ENCODE results near the gene FRMD4A. TPM values are rescaled to one million over a fixed set of nuclear protein-coding genes. Genes with fewer than 3 reads are reported as not detected.

The FRMD4A gene
- total and polyA plus RNA-seq, 7 donors: 3.0 to 27.8 (median 14.4) TPM

DNA sequence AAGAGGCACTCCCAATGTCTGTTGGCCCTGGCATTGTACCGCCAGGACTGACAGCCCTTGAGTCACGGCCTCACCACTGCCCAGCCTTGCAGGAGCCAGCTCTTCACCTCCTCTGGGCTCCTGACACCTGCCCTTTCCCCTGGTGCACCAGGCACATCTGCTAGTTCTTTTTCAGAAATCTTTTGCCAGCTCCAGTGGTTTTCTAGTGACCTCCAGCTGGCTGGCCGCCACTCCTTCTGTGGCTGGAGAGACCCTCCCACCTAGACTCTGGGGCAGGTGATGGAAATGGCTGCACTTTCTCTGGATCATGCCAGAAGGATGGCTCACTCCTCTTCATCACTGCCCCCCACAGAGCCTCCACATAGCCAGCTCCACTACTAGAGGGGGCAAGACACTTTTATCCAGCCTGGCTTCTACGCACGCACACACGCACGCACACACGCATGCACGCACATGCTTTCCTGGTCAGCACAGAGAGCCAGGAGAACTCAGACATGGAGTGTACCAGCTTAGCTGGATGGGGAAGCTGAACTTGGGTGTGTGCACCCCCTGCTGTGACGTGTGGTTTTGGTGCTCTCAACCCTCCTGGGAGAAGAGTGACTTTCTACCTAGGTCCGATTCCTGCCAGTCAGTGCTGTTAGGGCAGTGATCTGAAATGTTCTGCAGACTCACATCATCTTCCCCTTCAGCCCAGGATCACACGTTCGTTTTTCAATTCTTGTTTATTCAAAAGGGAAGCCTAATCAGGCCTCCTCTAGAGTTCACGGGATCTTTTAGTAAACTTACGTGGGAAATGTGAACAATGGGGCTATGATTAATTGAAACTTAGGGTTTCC is 522.0 kb downstream of the FRMD4A start:
- Histone ChIP-seq H3K4me1 (no peaks in the 10 kb centered on the region), H3K4me3 (no peak overlapping the region), H3K9me3 (no peaks in the 10 kb centered on the region), H3K27me3 (no peaks in the 10 kb centered on the region), H3K27ac (no peak overlapping the region), H3K36me3 (no peaks in the 10 kb centered on the region)
- WGBS, 2 donors: 78 to 80% methylated on average over 15 of the region's 15 CpGs
- TF ChIP-seq EP300 (IDR thresholded peaks at IDR 0.05) (no peak), POLR2AphosphoS5 (IDR thresholded peaks at IDR 0.05) (no peak), POLR2A (IDR thresholded peaks at IDR 0.05) (no peak)
- TF ChIP-seq, protein P1, sequence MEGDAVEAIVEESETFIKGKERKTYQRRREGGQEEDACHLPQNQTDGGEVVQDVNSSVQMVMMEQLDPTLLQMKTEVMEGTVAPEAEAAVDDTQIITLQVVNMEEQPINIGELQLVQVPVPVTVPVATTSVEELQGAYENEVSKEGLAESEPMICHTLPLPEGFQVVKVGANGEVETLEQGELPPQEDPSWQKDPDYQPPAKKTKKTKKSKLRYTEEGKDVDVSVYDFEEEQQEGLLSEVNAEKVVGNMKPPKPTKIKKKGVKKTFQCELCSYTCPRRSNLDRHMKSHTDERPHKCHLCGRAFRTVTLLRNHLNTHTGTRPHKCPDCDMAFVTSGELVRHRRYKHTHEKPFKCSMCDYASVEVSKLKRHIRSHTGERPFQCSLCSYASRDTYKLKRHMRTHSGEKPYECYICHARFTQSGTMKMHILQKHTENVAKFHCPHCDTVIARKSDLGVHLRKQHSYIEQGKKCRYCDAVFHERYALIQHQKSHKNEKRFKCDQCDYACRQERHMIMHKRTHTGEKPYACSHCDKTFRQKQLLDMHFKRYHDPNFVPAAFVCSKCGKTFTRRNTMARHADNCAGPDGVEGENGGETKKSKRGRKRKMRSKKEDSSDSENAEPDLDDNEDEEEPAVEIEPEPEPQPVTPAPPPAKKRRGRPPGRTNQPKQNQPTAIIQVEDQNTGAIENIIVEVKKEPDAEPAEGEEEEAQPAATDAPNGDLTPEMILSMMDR (IDR thresholded peaks at IDR 0.05): no peak
- intact Hi-C loops (cut with DNase I): no loop called here
- DNase-seq: no peak

DNA sequence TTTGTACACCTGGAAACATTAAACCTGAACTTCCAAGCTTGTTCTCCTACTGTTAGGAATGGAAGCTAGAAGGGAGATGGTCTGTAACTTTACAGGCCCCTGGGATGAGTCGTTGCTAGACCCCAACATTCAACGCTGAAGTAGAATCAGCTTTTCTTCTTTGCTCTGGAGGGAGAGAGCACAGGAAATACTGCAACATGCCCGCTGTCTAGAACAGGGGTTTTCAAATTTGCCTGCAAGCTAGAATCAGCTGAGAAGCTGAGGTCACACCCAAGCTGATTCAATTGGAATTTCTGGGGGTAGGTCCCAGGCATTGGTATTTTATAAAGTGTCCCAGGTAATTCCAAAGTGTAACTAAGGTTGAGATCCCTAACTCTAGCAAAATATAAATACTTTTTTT is 524.3 kb downstream of the FRMD4A start:
- TF ChIP-seq POLR2A (IDR thresholded peaks at IDR 0.05): no peak
- TF ChIP-seq, protein P1 (IDR thresholded peaks at IDR 0.05): no peak
- no peak for TF ChIP-seq EP300 (IDR thresholded peaks at IDR 0.05)
- TF ChIP-seq POLR2AphosphoS5 (IDR thresholded peaks at IDR 0.05): no peak
- 66 to 84% methylated on average over 3 of the region's 3 CpGs for WGBS, 2 donors

DNA sequence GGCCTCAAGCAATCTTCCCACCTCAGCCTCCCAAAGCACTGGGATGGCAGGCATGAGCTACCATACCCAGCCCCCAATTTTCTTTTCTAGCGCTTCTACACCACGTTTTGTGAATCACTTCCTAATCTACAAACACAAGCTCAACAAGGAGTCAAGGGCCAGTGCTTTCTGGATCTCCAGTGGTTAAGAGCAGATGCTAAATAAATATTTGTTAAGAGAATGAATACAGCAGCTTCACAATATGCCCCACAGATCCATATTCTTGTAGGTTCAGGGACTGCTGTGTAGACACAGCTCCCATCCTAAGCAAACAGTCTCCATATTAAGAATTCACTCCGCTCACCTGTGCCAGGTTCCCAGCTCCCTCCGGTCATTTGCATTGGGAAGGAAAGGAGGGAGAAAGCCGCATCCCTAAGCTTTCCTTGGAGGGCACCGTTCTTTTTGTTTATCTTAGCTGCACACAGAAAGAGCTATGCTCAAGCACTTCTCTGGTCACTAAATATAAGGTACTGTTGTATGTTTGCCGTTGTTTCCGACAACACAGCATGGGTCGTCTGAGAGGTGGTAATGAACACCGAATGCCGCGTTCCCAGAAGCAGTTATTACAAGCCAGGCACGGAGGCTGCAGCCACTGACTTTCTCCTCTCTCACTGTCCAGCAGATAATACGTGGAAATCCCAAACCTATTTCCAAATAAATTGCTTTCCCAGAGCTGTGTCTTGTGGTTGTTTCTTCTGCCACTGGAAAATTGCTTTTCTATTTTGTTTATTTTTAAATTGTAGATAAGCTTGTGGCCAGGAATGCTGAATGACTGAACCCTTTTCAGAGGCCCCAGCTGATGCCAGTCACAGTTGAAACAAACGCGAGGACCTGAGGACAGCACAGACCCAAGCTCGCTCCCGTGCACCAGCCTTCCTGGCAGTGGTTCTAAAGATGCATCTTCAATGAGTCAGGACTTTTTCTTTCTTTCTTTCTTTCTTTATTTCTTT is 526.9 kb downstream of the FRMD4A start:
- H3K27me3 ChIP-seq: no peaks in the 10 kb centered on the region
- WGBS, 2 donors: 30 to 63% methylated on average over 18 of the region's 18 CpGs
- intact Hi-C loops (cut with DNase I): no loop called here
- DNase-seq: no peak
- H3K9me3 ChIP-seq: no peaks in the 10 kb centered on the region
- no peaks in the 10 kb centered on the region for H3K36me3 ChIP-seq
- H3K27ac ChIP-seq: no peak overlapping the region
- H3K4me3 ChIP-seq: no peak overlapping the region
- no peaks in the 10 kb centered on the region for H3K4me1 ChIP-seq
- TF ChIP-seq, protein P1 (IDR thresholded peaks at IDR 0.05): no peak
- TF ChIP-seq EP300 (IDR thresholded peaks at IDR 0.05): no peak
- TF ChIP-seq POLR2A (IDR thresholded peaks at IDR 0.05): no peak
- TF ChIP-seq POLR2AphosphoS5 (IDR thresholded peaks at IDR 0.05): no peak

More for the DNA sequence above, 524.3 kb downstream of the FRMD4A start:
- no peaks in the 10 kb centered on the region for H3K36me3 ChIP-seq
- no peaks in the 10 kb centered on the region for H3K9me3 ChIP-seq
- no peak overlapping the region for H3K27ac ChIP-seq
- no peak overlapping the region for H3K4me3 ChIP-seq
- intact Hi-C loops (cut with DNase I): no loop called here
- H3K4me1 ChIP-seq: no peaks in the 10 kb centered on the region
- DNase-seq: no peak
- H3K27me3 ChIP-seq: no peaks in the 10 kb centered on the region

DNA sequence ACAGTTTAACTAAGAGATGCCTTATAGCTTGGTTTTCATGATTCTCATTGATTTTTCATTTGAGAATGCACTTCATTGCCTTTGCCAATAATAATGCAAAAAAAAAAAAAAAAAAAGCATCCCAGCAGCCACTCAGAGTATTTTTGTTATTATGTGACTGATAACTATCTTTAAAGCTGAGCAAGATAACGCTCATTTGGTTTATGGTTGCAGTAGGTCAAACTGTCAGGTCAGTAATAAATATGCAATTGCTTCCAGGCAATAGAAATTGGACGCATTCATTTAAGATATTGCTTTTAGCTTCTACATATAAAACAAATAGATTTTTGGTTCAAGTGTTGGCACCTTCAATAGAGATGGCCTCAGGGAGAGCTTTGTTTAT is 528.8 kb downstream of the FRMD4A start:
- no peak for TF ChIP-seq POLR2AphosphoS5 (IDR thresholded peaks at IDR 0.05)
- TF ChIP-seq, protein P1 (IDR thresholded peaks at IDR 0.05): no peak
- TF ChIP-seq EP300 (IDR thresholded peaks at IDR 0.05): no peak
- TF ChIP-seq POLR2A (IDR thresholded peaks at IDR 0.05): no peak
- H3K27me3 ChIP-seq: no peaks in the 10 kb centered on the region
- no peaks in the 10 kb centered on the region for H3K9me3 ChIP-seq
- intact Hi-C loops (cut with DNase I): no loop called here
- no peaks in the 10 kb centered on the region for H3K36me3 ChIP-seq
- H3K27ac ChIP-seq: no peak overlapping the region
- no peak for DNase-seq
- no peaks in the 10 kb centered on the region for H3K4me1 ChIP-seq
- H3K4me3 ChIP-seq: no peak overlapping the region
- WGBS, 2 donors: 24 to 71% methylated on average over 2 of the region's 2 CpGs
